ENCODE results near the gene BRSK2.
"Not testable (repeated sequence)": the region's sequence is repeated elsewhere in the genome, so short reads cannot be mapped to it uniquely, and the experiment has no call there.

The BRSK2 gene

DNA sequence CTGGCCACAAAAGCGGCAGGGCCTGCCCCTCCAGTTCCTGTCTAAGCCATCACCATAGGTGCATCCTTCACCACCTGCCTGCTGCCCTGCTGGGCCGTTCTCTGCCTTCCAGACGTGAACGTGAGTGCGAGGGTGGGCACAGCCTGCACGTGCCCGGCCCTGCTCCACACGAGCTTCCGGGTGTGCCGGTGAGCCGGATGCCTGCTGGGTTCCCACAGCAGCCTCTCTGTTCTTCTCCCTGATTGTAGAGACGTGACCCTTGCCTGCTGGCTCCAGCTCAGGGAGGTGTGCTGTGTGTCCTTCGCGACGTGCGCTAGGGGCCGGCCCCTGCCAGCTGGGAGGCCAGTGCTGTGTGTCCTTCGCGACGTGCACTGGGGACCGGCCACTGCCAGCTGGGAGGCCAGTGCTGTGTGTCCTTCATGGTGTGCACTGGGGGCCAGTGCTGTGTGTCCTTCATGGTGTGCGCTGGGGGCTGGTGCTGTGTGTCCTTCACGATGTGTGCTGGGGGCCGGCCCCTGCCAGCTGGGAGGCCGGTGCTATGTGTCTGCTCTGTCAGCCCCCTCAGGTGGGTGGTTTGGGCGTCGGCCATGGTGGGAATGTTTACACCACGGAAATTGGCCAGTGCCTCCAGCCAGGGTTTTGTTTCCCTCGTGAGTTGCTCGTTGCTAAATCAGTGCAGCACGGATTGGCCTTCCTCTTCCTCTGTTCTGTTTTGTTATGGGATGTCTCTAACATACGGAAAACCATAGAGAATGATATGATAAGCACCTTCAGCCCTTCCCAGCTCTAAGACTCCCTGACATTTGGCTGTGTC is 35.4 kb upstream of the BRSK2 start:
- no peak for DNase-seq (ENCODE audit: low read depth, low spot score)
- no peaks in the 10 kb centered on the region for H3K27me3 ChIP-seq (ENCODE audit: control insufficient read depth, insufficient read depth, low read length)
- H3K9me3 ChIP-seq (ENCODE audit: control insufficient read depth, insufficient read depth, low read length) = no peaks in the 10 kb centered on the region
- H3K36me3 ChIP-seq (ENCODE audit: control insufficient read depth, insufficient read depth, low read length) = no peaks in the 10 kb centered on the region
- no peak overlapping the region for H3K4me3 ChIP-seq (ENCODE audit: low read length)
- H3K27ac ChIP-seq (ENCODE audit: low read length) = no peak overlapping the region
- no peaks in the 10 kb centered on the region for H3K4me1 ChIP-seq (ENCODE audit: control insufficient read depth, insufficient read depth, low read length)
- no CpG with 5 or more reads among the region's 32 CpGs for WGBS (ENCODE audit: insufficient coverage, insufficient read length)

- WGBS (ENCODE audit: insufficient coverage, insufficient read length) = no CpG with 5 or more reads among the region's 14 CpGs
- no peaks in the 10 kb centered on the region; the same call in 1 of the 2 replicates for H3K4me1 ChIP-seq (ENCODE audit: control insufficient read depth, insufficient read depth, low read length)
- H3K36me3 ChIP-seq (ENCODE audit: control insufficient read depth, insufficient read depth, low read length) = no peaks in the 10 kb centered on the region
- H3K27me3 ChIP-seq (ENCODE audit: control insufficient read depth, insufficient read depth, low read length) = no peaks in the 10 kb centered on the region
- no peak for DNase-seq (ENCODE audit: low read depth, low spot score)
- no peaks in the 10 kb centered on the region for H3K9me3 ChIP-seq (ENCODE audit: control insufficient read depth, insufficient read depth, low read length)
- no peak overlapping the region for H3K4me3 ChIP-seq (ENCODE audit: low read length)
- H3K27ac ChIP-seq (ENCODE audit: low read length) = no peak overlapping the region
Measured at GRCh38 chr11:1356007-1356435, 33.7 kb upstream of the BRSK2 start.

GRCh38 chr11:1356478-1356960 is 33.2 kb upstream of the BRSK2 start:
- WGBS (ENCODE audit: insufficient coverage, insufficient read length) = no CpG with 5 or more reads among the region's 13 CpGs
- DNase-seq (ENCODE audit: low read depth, low spot score) = no peak
- no peak overlapping the region for H3K27ac ChIP-seq (ENCODE audit: low read length)
- H3K4me3 ChIP-seq (ENCODE audit: low read length) = no peak overlapping the region
- no peaks in the 10 kb centered on the region for H3K9me3 ChIP-seq (ENCODE audit: control insufficient read depth, insufficient read depth, low read length)
- H3K27me3 ChIP-seq (ENCODE audit: control insufficient read depth, insufficient read depth, low read length) = no peaks in the 10 kb centered on the region
- H3K36me3 ChIP-seq (ENCODE audit: control insufficient read depth, insufficient read depth, low read length) = no peaks in the 10 kb centered on the region
- H3K4me1 ChIP-seq (ENCODE audit: control insufficient read depth, insufficient read depth, low read length) = no peaks in the 10 kb centered on the region; the same call in 1 of the 2 replicates

GRCh38 chr11:1358286-1358685 is 31.4 kb upstream of the BRSK2 start:
- DNase-seq (ENCODE audit: low read depth, low spot score) = no peak
- peaks cover 4% of the 10 kb centered on the region; the same call in 1 of the 2 replicates for H3K9me3 ChIP-seq (ENCODE audit: control insufficient read depth, insufficient read depth, low read length)
- H3K27ac ChIP-seq (ENCODE audit: low read length) = no peak overlapping the region
- no peak overlapping the region for H3K4me3 ChIP-seq (ENCODE audit: low read length)
- no peaks in the 10 kb centered on the region; the same call in 1 of the 2 replicates for H3K4me1 ChIP-seq (ENCODE audit: control insufficient read depth, insufficient read depth, low read length)
- no CpG with 5 or more reads among the region's 16 CpGs for WGBS (ENCODE audit: insufficient coverage, insufficient read length)
- H3K36me3 ChIP-seq (ENCODE audit: control insufficient read depth, insufficient read depth, low read length) = no peaks in the 10 kb centered on the region
- H3K27me3 ChIP-seq (ENCODE audit: control insufficient read depth, insufficient read depth, low read length) = no peaks in the 10 kb centered on the region

- not testable (repeated sequence) for H3K4me3 ChIP-seq (ENCODE audit: low read length); H3K36me3 ChIP-seq (ENCODE audit: control insufficient read depth, insufficient read depth, low read length); H3K27ac ChIP-seq (ENCODE audit: low read length); H3K9me3 ChIP-seq (ENCODE audit: control insufficient read depth, insufficient read depth, low read length); DNase-seq (ENCODE audit: low read depth, low spot score); H3K4me1 ChIP-seq (ENCODE audit: control insufficient read depth, insufficient read depth, low read length); H3K27me3 ChIP-seq (ENCODE audit: control insufficient read depth, insufficient read depth, low read length)
- WGBS (ENCODE audit: insufficient coverage, insufficient read length) = no CpG with 5 or more reads among the region's 17 CpGs
Measured at GRCh38 chr11:1358931-1359330, 30.8 kb upstream of the BRSK2 start.

GRCh38 chr11:1359556-1359955 is 30.2 kb upstream of the BRSK2 start:
- no CpG with 5 or more reads among the region's 16 CpGs for WGBS (ENCODE audit: insufficient coverage, insufficient read length)
- H3K27me3 ChIP-seq (ENCODE audit: control insufficient read depth, insufficient read depth, low read length) = no peaks in the 10 kb centered on the region
- peaks cover 7% of the 10 kb centered on the region for H3K9me3 ChIP-seq (ENCODE audit: control insufficient read depth, insufficient read depth, low read length)
- no peak overlapping the region for H3K27ac ChIP-seq (ENCODE audit: low read length)
- DNase-seq (ENCODE audit: low read depth, low spot score) = no peak
- H3K36me3 ChIP-seq (ENCODE audit: control insufficient read depth, insufficient read depth, low read length) = no peaks in the 10 kb centered on the region
- H3K4me1 ChIP-seq (ENCODE audit: control insufficient read depth, insufficient read depth, low read length) = no peaks in the 10 kb centered on the region; the same call in 1 of the 2 replicates
- H3K4me3 ChIP-seq (ENCODE audit: low read length) = no peak overlapping the region

DNA sequence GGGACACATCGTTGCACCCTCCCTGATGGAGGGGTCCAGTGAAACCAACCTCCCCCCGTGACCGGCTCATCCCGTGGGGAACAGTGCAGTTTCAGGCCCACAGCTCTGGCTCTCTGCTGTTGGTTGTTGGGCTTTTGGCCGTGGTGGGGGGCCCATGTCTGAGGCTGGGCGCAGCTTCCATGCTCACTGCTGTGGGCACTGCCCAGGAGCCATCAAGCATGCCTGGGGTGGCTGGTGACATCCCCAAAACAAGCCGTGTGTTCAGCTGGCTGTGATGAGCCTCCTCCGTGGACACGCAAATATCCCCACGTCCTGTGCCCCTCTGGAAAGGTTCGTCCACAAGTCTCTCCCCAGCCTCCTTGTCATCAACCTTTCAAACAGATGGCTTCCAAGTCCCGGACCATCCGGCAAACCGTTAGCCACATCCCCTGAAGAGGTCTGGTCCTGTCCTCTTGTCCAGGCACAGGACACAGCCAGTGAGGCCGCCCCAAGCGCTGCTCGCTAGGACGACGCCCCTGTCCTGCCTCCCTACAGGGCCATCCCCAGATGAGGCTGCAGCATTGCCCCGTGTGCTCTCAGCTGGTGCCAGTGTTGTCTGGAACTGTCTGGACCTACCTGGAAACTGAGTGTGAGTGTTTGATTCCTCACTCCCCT is 29.4 kb upstream of the BRSK2 start:
- no peak for DNase-seq (ENCODE audit: low read depth, low spot score)
- no peaks in the 10 kb centered on the region for H3K27me3 ChIP-seq (ENCODE audit: control insufficient read depth, insufficient read depth, low read length)
- H3K9me3 ChIP-seq (ENCODE audit: control insufficient read depth, insufficient read depth, low read length) = peaks cover 7% of the 10 kb centered on the region
- H3K27ac ChIP-seq (ENCODE audit: low read length) = no peak overlapping the region
- WGBS (ENCODE audit: insufficient coverage, insufficient read length) = no CpG with 5 or more reads among the region's 20 CpGs
- H3K36me3 ChIP-seq (ENCODE audit: control insufficient read depth, insufficient read depth, low read length) = no peaks in the 10 kb centered on the region
- H3K4me1 ChIP-seq (ENCODE audit: control insufficient read depth, insufficient read depth, low read length) = no peaks in the 10 kb centered on the region; the same call in 1 of the 2 replicates
- no peak overlapping the region for H3K4me3 ChIP-seq (ENCODE audit: low read length)

DNA sequence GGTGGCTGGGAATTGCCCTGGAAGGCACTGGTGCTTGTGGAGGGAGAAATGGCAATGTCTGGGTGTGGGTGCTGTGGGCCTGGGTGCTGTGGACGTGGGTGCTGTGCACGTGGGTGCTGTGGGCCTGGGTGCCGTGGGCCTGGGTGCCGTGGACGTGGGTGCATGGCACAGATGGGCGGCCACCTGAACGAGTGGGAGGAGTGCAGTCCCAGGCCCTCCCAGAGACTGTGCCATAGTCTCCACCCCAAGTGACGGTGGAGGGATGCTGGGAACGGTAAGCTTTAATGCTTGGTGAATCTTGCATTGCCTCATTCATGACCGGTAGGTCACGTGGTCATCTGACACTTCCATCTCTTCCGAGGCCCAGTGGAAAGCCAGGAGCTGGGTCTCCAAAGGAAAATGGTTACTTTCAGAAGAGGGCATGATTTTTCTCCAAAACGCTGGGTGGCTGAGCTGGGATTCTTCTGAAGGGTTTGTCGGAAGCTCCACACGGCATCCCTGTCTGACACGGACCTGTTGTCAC is 28.8 kb upstream of the BRSK2 start:
- H3K4me1 ChIP-seq (ENCODE audit: control insufficient read depth, insufficient read depth, low read length) = no peaks in the 10 kb centered on the region; the same call in 1 of the 2 replicates
- H3K36me3 ChIP-seq (ENCODE audit: control insufficient read depth, insufficient read depth, low read length) = no peaks in the 10 kb centered on the region
- no peak for DNase-seq (ENCODE audit: low read depth, low spot score)
- H3K4me3 ChIP-seq (ENCODE audit: low read length) = no peak overlapping the region
- no CpG with 5 or more reads among the region's 16 CpGs for WGBS (ENCODE audit: insufficient coverage, insufficient read length)
- no peaks in the 10 kb centered on the region for H3K27me3 ChIP-seq (ENCODE audit: control insufficient read depth, insufficient read depth, low read length)
- peaks cover 7% of the 10 kb centered on the region for H3K9me3 ChIP-seq (ENCODE audit: control insufficient read depth, insufficient read depth, low read length)
- no peak overlapping the region for H3K27ac ChIP-seq (ENCODE audit: low read length)

DNA sequence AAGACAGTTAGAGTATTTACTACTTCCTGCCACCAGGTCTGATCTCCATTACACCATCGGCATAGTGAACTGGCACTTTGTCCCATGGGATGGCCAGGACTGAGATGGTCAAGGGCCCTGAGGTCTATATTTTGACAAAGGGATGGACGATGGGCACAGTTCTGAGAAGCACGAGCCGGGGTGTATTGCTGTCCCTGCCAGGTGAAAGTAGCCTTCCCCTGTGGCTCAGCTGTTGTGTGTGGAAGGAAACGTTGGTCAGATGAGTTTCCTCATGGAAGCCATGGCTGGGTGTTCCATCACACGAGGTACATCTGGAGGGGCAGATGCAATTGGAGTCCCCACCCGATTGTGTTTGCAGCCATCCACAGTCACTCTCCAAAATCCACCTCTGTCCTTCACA is 27.9 kb upstream of the BRSK2 start:
- Histone ChIP-seq H3K9me3 (ENCODE audit: control insufficient read depth, insufficient read depth, low read length) (peaks cover 8% of the 10 kb centered on the region), H3K4me1 (ENCODE audit: control insufficient read depth, insufficient read depth, low read length) (no peaks in the 10 kb centered on the region; the same call in 1 of the 2 replicates), H3K27me3 (ENCODE audit: control insufficient read depth, insufficient read depth, low read length) (no peaks in the 10 kb centered on the region), H3K36me3 (ENCODE audit: control insufficient read depth, insufficient read depth, low read length) (no peaks in the 10 kb centered on the region), H3K27ac (ENCODE audit: low read length) (no peak overlapping the region), H3K4me3 (ENCODE audit: low read length) (no peak overlapping the region)
- no CpG with 5 or more reads among the region's 7 CpGs for WGBS (ENCODE audit: insufficient coverage, insufficient read length)
- DNase-seq (ENCODE audit: low read depth, low spot score) = no peak

- H3K27me3 ChIP-seq (ENCODE audit: control insufficient read depth, insufficient read depth, low read length) = no peaks in the 10 kb centered on the region
- no CpG with 5 or more reads among the region's 8 CpGs for WGBS (ENCODE audit: insufficient coverage, insufficient read length)
- H3K36me3 ChIP-seq (ENCODE audit: control insufficient read depth, insufficient read depth, low read length) = no peaks in the 10 kb centered on the region; the same call in 1 of the 2 replicates
- no peak overlapping the region for H3K27ac ChIP-seq (ENCODE audit: low read length)
- no peaks in the 10 kb centered on the region for H3K4me1 ChIP-seq (ENCODE audit: control insufficient read depth, insufficient read depth, low read length)
- H3K9me3 ChIP-seq (ENCODE audit: control insufficient read depth, insufficient read depth, low read length) = peaks cover 7% of the 10 kb centered on the region
- H3K4me3 ChIP-seq (ENCODE audit: low read length) = no peak overlapping the region
- no peak for DNase-seq (ENCODE audit: low read depth, low spot score)
Measured at GRCh38 chr11:1367721-1368120, 22.0 kb upstream of the BRSK2 start.

All from iPS DF 6.9 (cell line).